NCI-H1930 (cell line): Measurements from ENCODE around the gene PLEKHG7.
"Not testable (repeated sequence)": the region's sequence is repeated elsewhere in the genome, so short reads cannot be mapped to it uniquely, and the experiment has no call there.

Source experiments
- DNase-seq, 2 experiments: peaks; one replicate each; lab custom pipeline; 2025; lab: John Stamatoyannopoulos, UW

PLEKHG7 gene, protein sequence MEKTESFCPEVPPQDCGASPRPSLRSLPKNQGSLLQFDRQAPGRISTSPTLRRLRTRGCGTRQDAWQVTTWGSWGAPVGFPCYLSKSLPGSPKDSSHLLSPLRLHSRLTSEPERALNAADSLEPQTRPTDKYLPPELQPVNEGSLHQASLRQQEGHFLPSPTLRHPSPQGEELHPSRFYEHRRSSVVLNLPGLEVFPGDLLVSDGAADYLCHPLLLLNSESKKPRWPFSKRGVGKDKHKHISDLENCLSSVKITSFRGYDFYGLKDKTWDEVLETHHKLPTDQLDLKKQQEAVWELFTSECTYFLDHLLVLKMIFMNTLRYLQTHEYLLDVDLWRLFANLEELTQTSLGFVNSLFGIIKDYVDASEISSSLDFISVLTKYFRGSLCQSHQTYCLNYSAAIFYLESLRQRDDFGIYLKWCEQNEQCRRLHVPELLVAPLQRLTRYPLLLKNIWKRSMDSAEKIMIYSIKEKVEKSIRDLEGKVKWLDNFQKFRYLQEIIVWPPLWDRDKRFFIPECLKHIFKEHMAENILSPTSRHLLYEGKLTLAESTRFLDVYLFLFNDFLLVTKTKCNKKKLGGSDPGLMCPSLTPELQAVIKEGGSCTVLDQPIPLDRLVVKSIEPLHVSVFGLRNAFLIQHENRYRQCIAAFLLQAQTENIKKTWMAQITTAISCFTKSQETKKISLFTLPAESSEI

DNA sequence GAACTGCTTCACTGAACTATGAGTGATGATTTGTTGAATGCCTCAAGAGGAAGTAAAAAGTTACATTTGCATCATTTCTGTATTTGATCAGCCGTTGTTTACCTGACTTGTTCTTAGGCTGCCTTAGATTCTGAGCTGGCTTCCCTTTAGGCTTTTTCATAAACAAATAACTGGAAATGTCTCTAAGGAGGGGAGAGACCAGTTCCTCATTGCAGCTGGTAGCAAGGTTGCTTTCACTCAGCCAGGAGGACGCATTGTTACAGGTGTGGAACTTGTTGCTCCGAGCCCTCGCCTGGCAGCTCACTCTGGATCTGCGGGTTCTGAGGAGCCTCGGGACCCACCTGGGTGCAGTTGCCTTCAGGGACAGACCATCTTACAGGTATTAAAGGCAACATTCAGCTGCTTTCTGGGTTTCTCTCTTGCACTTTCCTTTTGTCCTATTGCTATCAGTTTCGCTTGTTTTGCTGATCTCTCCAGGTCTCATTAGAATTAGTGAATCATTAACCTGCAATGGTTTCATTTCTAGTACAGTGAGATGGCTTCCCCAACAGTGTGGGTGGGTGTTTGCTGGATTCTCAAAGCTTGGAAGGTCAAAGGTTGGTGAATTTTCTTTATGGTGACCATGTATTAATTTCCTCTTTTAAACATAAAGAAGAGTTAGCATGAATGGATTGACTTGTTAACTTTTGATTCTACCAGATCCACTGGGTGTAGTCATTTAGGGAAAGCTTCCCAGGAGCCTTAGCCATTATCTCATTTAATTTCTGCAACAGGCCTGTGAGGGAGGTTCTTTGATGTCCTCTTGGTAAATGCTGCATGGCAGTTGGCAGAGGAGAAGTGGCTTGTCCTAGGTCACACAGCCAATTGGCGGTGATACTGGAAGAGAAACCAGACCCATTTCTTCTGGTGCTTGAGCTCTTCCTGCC lies at the start of gene PLEKHG7:
TSS of gene PLEKHG7 (plus strand) at position 236 of the 926 bp plus-strand sequence. CDS start 3,643 bp downstream, outside the sequence.
- DNase-seq: no peak

DNA sequence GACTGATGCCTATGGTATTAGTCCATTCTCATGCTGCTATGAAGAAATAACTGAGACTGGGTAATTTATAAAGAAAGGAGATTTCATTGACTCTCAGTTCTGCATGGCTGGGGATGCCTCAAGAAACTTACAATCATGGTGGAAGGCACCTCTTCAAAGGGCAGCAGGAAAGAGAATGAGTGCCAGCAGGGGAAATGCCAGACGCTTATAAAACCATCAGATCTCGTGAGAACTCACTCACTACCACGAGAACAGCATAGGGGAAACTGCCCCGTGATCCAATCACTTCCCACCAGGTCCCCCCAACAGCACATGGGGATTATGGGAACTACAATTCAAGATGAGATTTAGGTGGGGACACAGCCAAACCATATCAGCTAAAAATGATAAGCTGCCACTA lies 48.5 kb upstream of the PLEKHG7 start:
- DNase-seq: not testable (repeated sequence)

DNA sequence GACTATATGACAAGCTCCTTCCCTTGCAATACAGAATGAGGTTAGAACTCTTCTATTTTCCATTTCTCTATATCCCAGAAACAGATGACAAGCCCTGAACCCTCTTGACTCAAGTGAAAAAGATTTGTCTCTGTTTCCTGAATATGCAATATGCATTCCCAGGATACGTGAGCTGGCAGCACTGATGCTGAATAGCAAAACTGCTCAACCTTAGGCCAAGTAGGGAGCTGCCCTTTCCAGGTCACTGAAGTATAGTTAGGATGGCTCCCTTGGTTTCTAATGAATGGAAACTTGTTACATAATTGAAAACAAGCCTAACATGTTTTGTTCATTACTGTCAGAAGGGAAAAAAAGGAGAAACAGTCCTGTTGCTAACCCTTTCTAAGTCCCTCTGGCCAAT lies 47.9 kb upstream of the PLEKHG7 start:
- DNase-seq: no peak

DNA sequence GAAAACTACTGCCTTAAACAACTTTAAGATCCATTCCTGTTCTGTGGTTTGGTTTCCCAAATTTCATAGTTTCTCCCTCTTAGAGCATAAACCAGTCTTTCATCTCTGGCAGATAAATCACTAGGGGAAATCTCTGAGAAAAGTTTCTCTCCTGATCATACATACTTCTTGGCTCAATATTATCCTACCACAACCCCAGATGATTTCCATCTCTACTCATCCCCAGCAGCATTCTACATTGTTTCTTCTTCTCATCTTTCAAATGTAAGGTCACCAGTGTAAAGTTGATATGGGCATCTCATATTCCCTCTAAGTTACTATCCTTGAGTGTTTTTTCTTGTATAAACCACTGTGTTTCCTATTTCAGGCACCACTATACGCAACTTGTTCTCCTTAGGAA lies 45.9 kb upstream of the PLEKHG7 start:
- DNase-seq: no peak

DNA sequence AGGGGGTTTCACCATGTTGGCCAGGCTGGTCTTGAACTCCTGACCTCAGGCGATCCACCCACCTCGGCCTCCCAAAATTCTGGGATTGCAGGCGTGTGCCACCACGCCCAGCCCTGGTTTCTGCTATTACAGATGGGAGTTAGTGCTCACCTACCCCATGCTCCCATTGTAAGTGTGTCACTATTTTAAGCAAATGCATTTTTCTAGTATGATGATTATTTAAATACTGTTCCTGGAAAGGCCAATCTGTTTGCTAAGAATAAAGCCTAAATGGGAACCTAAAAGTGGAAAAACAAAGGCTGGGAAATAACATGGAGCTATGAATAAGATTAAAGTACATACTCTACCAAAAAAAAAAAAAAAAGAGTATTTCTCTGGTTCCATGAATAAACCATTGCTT lies 45.0 kb upstream of the PLEKHG7 start:
- no peak for DNase-seq

DNA sequence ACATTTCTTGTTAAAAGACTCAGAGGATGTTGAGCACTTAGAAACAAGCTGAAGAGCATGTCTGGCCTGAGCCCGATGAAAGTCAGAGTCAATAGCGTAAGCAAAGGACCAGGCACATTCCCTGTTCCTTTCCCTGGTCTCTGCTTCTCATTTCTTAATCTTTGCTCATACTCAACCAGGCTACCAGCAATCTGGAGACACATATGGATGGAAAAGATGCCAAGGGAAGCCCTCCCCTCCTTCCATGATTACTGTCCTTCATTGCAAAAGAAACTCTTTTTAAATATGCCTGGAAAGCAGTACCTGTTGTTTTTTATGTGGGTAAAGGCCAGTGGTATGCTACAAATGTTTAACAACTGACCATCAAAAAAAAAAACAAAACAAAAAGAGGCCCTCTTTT lies 44.2 kb upstream of the PLEKHG7 start:
- DNase-seq: no peak

DNA sequence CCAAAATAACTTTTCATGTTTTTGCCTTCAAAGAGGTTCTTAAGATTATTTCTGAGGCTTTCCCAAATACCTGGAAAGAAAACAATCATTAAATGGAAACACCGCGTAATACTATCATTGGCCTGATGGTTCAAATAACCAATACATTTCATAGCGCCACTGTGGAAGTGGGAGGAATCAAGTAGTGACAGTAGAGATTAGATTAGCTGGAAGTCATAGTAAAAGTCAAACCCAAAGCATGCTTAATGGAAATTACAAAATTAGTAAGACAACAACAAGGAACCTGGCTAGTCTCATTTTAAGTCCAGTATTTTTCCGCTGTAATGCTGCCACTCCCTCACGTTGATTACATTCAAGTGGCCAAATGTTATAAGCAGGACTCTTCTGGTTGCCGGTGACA lies 41.5 kb upstream of the PLEKHG7 start:
- no peak for DNase-seq

DNA sequence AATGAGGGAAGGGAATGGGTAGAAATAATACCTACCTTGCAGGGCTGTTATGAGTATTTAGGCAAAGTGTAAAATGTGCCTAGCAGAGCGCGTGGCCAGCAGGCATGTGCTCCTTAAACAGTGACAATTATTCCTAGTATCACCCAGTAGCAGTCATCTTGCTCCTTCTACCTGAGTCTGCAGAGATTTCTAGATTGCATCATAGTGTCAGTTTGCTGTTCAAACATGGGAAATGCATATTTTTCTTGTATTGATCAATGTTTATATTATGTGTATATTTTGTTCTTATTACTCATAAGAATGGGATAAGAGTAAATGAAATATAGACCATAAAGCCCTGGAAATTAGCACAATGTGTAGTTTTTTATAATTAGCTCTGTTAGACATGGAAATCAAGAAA lies 37.3 kb upstream of the PLEKHG7 start:
- no peak for DNase-seq

DNA sequence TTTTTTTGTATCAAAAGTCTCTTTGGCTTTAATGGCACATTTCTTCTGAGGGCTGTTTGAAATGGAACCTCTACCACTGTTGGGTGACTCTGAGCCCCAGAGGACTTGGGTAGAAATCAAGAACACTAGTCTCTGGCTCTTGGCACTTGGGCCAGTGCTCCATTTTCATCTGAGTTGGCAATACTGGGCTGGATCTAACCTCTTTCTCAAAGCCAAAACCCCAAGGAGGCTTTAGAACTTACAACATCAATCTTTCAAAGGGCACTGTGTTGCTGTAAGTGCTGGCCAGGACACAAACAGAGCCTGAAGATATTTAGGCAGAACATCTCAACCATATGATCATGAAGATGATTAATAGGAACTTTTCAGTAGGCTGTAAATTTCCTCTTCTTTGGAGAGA lies 34.0 kb upstream of the PLEKHG7 start:
- DNase-seq: no peak

DNA sequence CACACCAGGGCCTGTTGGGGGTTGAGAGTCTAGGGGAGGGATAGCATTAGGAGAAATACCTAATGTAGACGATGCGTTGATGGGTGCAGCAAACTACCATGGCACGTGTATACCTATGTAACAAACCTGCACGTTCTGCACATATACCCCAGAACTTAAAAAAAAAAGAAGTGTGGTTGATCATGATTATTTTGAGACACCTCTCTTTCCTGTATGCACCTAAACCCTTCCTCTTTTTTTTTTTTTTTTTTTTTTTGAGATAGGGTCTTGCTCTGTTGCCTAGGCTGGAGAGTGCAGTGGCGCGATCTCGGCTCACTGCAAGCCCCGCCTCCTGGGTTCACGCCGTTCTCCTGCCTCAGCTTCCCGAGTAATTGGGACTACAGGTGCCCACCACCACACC lies 31.3 kb upstream of the PLEKHG7 start:
- not testable (repeated sequence) for DNase-seq

DNA sequence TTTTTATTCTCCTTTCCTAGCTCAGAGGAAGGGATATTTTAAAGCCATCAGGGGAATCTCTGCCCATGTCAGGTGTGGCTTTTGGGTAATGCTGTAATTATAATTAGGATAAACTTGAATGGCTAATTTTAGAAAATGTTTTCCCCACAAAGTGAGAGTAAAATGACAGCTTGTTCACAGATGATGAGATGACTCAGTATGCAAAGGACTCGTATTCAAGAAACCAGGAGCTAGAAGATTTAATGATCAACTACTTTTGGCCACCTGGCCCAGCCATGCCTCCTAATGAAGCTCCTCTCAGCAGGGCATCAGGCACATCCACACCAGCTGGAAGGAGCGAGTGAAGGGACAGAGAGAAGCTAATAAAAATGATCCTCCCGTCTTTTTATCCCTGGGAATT lies 29.0 kb upstream of the PLEKHG7 start:
- no peak for DNase-seq

DNA sequence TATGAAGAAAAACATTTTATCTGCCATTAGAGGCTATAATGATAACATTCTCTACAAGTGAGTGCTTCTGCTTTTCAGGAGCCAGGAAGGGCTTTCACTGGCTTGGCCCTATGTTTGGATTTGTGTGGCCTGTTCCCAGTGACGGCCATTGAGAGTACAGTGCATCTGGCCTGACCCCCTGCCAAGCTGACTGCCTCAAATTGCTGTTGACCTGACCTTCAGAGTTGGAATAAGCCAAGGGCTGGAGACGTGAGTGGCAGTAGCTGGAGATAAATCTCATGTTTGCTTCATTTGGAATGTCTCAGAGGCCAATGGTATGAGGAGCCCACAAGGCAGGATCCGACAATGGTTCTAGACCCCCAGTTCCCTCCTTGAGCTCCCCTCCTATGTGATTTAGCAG lies 28.3 kb upstream of the PLEKHG7 start:
- no peak for DNase-seq

DNA sequence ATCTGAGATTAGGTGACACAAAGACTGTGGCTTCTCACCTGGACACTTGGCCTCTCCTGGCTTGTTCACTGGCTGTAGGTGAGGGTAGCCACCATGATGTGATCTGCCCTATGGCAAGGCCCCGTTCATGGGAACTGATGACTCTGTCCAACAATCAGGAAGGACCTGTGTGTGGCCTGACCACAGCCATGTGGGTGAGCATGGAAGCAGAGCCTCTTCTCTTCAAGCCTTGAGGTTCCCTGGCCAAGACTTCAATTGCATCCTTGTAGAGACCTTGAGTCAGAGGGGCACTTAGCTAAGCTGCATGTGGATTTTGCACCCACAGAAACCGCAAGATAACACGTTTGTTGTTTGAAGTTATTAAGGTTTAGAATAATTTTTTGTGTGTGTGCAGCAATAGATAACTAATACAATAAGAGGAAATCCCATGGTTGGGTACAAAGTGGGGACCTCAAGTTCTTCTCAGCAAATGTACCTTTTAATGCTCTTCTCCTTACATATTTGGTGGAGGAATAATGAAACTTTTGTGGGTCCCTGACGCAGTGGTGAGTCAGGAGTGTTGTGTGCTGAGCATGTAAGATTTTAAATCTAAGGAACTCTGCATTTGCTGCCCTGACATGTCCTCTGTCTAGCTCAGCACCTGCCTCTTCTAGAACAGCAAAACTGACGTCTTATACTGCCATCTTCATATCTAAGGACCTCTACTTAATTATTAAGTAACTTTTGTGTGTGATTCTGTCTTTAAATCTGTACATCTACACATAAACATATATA lies 27.5 kb upstream of the PLEKHG7 start:
- no peak for DNase-seq

DNA sequence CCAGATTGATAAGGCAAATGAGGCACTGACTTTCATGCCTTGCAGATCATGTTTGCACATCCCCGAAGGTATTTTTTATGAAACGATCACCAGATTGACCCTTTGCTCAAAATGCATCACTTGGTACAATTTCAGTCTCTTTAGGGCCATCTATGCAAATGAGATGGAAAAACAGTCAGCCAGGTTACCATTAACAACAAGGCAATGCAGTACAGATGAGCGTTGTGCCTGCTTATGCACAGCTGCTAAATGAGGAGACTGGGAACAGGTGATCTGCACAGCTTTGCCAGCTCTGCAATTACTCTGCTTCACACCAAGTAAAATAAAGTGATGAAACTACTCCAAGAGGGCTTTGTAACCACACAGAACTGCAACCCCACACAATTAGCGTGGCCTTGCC lies 26.1 kb upstream of the PLEKHG7 start:
- DNase-seq: no peak

DNA sequence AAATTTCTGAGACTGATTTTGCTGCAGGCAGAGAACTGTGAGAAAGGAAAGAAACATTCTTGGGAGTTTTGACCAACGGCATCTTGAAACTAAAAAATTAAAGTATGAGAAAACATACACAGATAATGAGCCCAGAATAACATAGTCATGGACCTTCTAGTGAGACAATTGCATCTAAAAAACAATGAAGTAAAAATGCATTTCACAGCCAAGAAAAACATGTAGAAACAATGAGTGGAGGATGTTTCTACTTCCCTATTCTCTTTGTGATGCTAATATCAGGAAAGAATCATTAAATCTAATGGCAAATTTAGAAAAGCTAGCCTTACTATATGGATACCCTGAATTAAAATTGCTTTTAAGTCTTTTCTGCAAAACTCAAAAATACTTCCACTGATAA lies 12.2 kb upstream of the PLEKHG7 start:
- no peak for DNase-seq

DNA sequence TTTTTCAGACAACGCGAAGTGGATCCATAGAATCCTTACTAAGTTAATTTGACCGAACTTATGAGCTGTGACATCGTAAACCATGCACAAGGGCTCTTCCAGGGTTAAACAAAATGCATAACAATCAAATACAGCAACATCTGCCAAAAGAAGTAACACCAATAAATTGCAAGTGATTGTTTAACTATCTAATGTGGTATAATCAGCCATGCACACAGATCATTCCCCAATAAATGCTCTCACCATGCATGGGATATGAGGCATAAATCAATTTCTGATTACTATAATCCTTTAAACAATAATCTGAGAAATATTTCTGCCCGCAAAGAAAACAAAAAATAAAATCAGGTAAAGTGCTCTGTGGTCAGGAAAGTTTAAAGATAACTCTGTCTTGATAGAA lies 7.7 kb upstream of the PLEKHG7 start:
- peak in 1 of 2 experiments; percentile 57 for DNase-seq

DNA sequence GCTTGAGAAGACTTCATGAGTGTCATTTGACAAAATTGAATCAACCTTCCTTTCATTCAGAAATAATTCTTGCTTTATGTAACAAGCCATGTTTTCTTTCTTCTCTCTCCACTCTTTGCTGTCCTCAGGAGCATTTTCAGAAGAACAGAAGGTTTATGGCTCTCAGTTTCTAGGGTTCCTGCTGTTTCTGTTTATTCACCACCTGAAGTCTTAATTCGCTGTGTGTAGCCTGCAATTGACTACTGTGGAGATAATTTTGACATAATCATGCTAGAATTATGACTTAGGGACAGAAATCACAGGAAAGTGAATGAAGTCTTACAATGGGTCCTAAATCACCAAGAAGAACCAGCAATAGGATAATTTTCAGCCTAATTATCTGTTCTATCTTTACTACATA lies 7.2 kb upstream of the PLEKHG7 start:
- peak; percentile 79 to 87 for DNase-seq

DNA sequence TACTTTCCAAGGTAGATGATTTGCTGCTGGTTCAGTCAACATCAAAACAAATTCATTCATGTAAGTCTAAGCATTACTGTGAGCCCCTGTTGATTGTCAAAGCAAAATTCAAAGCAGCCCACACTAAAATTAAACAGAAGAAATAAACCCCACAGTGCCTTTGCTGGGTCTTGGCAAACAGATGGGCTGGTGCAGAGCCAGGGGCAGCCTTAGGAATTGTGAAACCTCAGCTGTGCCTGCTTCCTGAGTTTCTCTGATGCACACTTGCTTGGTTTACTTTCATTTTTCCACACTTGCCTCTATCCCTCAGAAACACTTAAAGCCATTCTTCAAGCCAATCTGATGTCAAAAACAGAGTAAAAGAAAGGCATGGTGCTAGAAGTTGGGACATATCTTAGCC lies 6.6 kb upstream of the PLEKHG7 start:
- DNase-seq: no peak

DNA sequence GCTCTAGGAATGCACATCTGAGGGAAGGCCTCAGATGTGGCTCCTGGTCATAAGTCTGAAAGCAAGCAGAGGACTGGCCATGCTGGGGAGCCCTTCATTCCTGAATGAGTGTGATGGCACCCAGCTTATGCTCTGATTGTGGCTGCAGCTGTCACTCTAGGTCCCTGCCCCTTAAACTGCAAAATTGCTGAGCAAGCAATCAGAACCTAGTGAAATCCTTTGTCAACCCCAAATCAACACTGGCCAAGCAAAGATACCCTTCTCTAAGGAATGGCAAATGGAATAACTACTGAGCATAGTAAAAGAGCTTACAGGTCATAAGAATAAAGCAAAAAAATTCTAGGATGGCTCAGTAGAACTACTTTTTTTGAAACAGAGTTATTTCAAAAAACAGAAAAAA lies 4.3 kb upstream of the PLEKHG7 start:
- no peak for DNase-seq

DNA sequence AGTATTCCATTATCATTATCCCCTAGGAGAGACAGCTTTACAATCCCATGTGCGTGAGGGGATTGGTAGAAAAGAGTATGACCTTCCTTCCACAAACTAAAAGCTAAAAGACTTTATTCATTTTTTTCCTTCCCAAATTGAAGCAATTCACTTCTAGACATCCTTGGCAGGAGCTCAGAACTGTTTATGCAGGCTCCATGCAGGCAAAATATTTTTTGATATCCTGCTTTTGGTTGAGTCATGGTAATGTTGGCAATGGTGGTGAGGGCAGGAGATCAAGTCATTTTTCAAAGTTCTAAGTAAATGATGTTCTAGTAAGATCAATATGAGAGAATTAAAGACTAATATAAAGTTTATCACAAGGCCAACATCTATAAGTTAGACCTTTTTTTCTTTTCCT lies 1.3 kb upstream of the PLEKHG7 start:
- DNase-seq: no peak

DNA sequence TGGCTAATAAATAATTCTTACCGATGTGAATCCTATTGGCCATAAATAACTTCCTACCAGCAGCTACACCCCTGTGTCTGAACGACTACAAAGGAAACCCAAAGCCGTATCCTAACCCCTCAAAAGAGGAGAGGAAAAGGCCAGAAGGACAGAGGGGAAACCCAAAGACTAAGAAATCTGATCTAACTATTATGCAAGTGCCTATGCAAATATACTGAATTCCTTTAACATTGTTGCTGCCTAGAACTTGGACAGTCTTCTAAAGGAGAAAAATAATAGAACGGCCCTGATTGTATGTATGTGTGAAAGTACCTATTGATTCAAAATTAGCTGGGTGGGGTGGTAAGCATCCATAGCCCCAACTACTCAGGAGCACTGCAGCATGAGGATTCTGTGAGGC lies 997 bp downstream of the PLEKHG7 start:
- no peak for DNase-seq

DNA sequence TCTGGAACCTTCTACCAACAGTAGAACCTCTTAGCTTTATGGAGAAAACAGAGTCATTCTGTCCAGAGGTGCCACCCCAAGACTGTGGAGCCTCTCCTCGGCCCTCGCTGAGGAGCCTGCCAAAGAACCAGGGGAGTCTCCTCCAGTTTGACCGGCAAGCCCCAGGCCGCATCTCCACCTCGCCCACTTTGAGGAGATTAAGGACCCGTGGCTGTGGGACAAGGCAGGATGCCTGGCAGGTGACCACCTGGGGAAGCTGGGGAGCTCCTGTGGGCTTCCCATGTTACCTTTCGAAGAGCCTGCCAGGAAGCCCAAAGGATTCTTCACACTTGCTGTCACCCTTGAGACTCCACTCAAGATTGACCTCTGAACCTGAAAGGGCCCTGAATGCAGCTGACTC lies 3.8 kb downstream of the PLEKHG7 start:
- DNase-seq: no peak
